ENCODE measurements around the gene ITPKC.
A peak's percentile ranks its signal among the peaks of the same experiment; 100 is the strongest.

Gene ITPKC

DNA sequence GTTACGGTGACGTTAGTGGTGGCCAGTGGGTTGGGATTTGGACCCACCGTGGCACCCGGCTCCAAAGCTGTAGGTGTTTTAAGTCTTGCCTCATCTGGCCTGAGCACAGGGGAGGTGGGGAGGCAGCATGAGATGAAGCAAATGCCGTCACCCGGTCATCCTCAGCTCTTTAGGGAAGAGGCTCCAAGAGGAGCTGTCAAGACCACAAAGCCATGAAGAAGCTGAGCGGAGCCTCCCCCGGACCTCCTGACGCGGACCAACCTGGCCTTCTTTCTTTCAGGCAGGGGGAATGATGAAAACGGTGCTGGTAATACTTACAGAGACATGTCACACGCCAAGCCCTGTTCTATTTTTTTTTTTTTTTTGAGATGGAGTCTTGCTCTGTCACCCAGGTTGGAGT is 26.0 kb downstream of the ITPKC start:
- in situ Hi-C loops (cut with MboI; ENCODE audit: low sequenced_read_pairs, unreplicated experiment): no loop called here
- DNase-seq (ENCODE audit: low spot score): no peak
- TF ChIP-seq, protein P1, sequence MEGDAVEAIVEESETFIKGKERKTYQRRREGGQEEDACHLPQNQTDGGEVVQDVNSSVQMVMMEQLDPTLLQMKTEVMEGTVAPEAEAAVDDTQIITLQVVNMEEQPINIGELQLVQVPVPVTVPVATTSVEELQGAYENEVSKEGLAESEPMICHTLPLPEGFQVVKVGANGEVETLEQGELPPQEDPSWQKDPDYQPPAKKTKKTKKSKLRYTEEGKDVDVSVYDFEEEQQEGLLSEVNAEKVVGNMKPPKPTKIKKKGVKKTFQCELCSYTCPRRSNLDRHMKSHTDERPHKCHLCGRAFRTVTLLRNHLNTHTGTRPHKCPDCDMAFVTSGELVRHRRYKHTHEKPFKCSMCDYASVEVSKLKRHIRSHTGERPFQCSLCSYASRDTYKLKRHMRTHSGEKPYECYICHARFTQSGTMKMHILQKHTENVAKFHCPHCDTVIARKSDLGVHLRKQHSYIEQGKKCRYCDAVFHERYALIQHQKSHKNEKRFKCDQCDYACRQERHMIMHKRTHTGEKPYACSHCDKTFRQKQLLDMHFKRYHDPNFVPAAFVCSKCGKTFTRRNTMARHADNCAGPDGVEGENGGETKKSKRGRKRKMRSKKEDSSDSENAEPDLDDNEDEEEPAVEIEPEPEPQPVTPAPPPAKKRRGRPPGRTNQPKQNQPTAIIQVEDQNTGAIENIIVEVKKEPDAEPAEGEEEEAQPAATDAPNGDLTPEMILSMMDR (IDR thresholded peaks at IDR 0.05; ENCODE audit: borderline replicate concordance, control extremely low read depth, extremely low read depth, insufficient read depth, missing control alignments): no peak

GRCh38 chr19:40743926-40744325 is 27.0 kb downstream of the ITPKC start:
- in situ Hi-C loops (cut with MboI; ENCODE audit: low sequenced_read_pairs, unreplicated experiment): no loop called here

DNA sequence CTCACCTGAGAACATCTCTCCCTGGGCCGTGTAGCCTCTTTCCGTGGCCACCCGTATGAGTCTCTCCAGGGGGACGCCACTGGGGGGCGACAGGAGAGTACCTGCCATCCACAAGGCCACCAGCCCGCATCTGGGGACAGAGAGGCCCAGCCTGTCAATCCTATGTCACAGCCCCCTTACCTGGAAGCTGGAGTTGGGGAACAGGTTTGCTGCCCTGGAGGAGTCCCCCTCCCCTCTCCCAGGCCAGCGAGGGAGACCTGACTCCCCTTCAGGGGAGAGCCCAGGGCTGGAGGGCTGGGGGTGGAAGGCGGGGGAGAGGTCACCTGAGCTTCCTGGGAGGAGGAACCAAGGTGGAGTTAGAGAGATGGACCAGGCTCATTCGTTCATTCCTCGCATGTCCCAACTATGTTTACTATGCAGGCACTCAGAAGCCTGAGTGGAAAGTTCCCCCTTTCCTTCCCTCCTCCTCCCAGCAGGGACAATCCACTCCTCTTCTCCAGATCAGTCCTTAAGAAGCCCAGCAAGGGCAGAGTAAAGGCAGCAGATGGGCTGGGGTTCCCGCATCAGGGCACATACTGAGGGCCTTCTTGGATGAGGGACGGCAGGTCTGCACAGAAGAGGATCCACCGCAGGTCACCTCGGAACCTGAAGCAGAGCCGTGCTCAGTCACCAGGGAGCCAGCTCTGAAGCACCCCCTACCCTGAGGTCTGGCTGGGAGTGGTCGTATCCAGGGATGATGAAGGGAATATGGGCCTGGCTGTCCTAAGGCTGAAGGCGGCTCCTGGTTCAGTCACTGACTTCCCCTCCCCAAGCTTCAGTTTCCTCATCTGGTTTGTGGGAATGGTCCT is 27.9 kb downstream of the ITPKC start:
- TF ChIP-seq, protein P1 (IDR thresholded peaks at IDR 0.05; ENCODE audit: borderline replicate concordance, control extremely low read depth, extremely low read depth, insufficient read depth, missing control alignments): peak; percentile 19
- in situ Hi-C loops (cut with MboI; ENCODE audit: low sequenced_read_pairs, unreplicated experiment): no loop called here
- peak; percentile 55 for DNase-seq (ENCODE audit: low spot score)

More at GRCh38 chr19:40743926-40744325, 27.0 kb downstream of the ITPKC start:
- TF ChIP-seq, protein P1 (IDR thresholded peaks at IDR 0.05; ENCODE audit: borderline replicate concordance, control extremely low read depth, extremely low read depth, insufficient read depth, missing control alignments): no peak
- DNase-seq (ENCODE audit: low spot score): no peak

DNA sequence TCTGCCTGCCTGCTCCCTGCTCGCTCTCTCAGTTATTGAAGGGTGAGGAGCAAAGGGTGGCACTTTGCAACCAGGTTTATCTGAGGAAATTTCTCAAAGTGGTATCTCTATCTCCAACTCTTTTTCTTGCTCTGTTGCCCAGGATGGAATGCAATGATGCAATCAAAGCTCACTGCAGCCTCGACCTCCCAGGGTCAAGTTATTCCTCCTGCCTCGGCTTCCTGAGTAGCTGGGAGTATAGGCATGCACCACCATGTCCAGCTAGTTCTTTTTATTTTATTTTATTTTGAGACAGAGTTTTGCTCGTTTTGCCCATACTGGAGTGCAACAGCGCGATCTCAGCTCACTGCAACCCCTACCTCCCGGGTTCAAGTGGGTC is 28.5 kb downstream of the ITPKC start:
- TF ChIP-seq, protein P1 (IDR thresholded peaks at IDR 0.05; ENCODE audit: borderline replicate concordance, control extremely low read depth, extremely low read depth, insufficient read depth, missing control alignments): no peak
- in situ Hi-C loops (cut with MboI; ENCODE audit: low sequenced_read_pairs, unreplicated experiment): no loop called here
- no peak for DNase-seq (ENCODE audit: low spot score)

GRCh38 chr19:40747536-40747935 is 30.6 kb downstream of the ITPKC start:
- DNase-seq (ENCODE audit: low spot score): no peak
- TF ChIP-seq, protein P1 (IDR thresholded peaks at IDR 0.05; ENCODE audit: borderline replicate concordance, control extremely low read depth, extremely low read depth, insufficient read depth, missing control alignments): no peak
- in situ Hi-C loops (cut with MboI; ENCODE audit: low sequenced_read_pairs, unreplicated experiment): no loop called here

DNA sequence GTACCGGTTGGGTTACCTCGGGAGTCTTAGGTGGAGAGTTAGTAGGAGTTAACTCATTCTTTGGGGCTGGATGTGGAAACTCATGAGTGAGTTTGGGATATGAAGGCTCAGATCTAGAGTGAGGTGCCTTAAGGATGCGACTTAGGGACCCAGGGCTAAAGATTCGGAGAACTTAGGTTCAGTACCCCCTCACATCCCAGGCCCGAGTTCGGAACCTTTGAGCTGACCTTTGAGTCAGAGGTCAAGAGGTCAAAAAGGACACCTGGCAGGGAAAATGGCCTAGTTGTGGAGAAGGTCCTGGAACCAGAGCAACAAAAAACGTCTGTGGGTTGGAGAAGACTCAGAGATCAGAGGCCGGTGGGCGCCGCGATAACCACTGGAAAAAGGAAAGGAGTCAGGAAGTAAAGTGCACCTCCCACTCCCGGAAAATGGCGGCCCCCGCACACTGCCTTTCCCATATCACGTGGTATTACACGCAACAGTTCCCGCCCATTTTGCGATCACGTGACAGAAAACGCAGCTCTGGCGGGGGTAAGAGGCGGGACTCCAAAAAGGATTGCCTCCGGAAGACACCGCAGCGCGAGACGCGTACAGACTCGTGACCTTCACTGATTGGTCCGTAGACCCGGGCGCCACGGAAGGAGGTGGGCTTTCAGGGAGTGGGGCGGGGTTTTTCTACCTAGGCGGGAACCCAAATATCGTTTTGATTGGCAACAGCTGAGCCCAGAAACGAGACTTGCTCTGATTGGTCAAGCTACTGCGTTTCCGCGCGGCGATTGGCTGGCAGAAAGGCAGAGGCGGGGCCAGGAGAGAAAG is 33.4 kb downstream of the ITPKC start, which contains the start of gene ACTMAP:
TSS of gene ACTMAP (minus strand) at position 420 of the 816 bp plus-strand sequence. CDS start 674 bp downstream, outside the sequence.
- TF ChIP-seq, protein P1 (IDR thresholded peaks at IDR 0.05; ENCODE audit: borderline replicate concordance, control extremely low read depth, extremely low read depth, insufficient read depth, missing control alignments): no peak

More for the DNA sequence above, 33.4 kb downstream of the ITPKC start, which contains the start of gene ACTMAP:
- in situ Hi-C loops (cut with MboI; ENCODE audit: low sequenced_read_pairs, unreplicated experiment): no loop called here
- DNase-seq (ENCODE audit: low spot score): peak; percentile 98
